GM18517 (cell line): ENCODE results near the gene CARD16.

ENCODE experiments used
- ATAC-seq: cut with Tn5 transposase; IDR thresholded peaks from one replicate; pipeline ENCODE4 v1.9.1; 2021; ENCODE audit warnings: mild to moderate bottlenecking, moderate library complexity; ENCODE audit not compliant: unreplicated experiment

The CARD16 gene

DNA sequence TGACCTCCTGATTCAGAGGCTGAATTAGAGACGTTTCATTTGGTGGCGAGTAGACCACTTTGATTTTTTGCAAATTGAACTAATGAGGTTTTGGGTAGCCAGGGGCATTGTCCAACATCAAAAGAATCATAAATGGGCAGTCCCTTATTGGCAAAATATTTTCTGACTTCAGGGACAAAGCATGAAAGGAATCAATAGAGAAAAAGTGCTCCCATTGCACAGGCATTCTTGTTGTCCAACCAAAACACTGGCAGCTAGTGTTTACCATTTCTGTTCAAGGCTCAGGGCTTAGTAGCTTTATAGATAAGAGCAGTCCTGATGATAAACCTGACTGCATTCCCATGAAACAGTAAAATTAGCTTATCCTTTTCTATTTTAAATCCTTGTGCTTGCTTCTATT is 6.4 kb upstream of the CARD16 start:
- ATAC-seq, result no peak

DNA sequence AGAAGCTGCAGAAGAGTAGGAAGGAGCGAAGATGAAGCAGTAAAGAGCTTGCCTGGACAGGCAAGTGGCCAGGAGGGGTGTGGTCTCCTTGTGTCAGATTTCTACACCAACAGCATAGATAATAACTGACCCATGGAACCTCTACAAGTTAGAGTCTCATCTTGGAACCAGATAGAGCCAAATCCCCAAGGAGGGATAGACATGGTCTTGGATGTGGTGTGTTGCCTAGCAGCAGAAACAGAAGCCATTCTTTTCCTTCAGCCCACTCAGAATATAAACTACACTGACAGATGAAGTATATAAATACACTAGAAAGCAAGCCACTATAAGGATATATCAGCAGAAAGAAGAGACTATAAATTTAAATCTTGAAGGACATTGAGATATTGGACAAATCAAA is 4.3 kb upstream of the CARD16 start:
- no peak for ATAC-seq

DNA sequence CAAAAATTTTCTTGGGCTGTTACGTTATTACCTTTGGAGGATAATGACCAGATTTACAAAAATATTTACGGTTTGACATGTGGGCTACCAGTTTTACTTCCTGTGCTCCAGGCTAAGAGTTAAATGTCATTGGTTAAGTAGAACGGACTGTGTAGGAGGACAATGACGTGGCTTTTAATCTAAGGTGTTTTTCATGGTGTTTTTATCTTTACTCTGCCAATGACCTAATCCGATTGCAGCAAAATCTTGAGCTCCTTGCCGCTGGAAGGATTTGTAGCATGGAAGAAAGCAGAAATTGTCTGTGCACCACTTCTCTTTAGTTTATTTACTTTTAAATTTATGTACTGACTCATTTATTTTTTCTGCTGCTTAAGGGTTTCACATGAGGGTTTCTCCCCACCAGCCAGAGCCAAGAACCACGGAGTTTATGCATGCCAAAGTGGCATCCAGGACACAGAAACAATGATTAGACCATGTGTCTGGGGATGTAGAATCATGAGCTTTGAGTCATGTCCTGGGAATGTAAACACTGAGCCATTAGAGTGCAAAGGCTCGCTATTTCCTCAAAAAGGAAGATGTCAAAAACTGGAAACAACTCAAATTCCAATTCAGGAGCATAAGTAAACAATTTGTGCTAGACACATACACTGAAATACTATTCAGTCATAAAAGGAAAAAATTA is 1.9 kb upstream of the CARD16 start:
- no peak for ATAC-seq

DNA sequence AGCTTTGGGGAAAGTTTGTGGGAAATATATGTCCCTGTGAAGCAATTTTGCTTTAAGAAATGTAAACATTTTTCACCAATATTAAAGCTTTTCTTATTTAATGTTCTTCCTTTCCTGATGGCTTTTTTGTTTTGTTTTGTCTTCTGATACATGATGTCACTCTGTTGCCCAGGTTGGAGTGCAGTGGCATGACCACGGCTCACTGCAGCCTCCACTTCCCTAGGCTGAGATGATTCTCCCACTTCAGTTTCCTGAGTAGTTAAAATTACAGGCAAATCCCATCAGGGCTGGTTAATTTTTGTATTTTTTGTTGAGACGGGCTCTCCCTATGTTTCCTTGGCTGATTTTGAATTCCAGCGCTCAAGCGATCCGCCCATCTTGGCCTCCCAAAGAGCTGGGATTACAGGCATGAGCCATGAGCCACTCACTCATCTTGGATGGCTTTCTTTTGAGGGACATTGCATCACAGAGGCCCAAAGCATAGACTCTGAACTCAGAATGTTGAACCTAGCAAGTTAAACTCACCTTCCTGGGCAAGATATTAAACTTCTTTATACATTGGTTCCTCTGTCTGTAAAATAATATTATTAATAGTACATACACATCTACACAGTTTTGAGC is 651 bp upstream of the CARD16 start:
- no peak for ATAC-seq

DNA sequence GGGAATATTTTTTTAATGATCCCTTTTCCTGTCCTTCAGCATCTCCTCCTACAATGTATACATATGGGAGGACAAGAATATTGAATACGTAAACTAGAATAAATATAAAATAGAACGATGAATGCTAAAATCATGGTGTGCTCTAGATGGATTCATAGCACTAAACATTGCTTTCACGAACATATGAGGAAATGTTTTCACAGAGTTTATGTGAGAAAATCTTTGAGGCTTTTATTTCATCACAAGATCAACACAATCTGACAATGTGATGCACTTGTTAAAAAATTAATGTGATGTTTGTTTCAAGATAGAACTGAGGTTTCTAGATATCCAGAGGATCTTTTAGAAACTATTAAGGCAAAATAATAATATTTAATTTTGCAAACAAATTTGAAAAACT is 3.0 kb downstream of the CARD16 start:
- no peak for ATAC-seq

DNA sequence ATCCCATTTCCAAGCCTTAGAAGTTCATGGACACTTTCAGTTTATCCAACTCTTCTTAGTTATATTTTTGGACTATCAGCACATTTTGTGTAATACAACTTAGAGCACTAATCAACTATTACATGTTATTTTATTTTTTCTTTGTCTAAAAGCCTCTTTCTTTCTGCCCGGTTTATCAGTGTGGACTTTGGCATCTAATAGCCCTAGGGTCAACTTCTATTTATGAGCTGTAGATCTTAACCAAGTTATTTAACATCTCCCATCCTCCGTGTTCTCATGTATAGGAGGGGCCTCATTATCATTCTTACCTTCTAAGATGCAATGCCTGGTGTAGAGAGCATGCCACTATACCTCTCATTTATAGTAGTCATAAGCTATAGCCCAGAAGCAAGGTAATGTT is 4.4 kb downstream of the CARD16 start:
- ATAC-seq, result no peak

DNA sequence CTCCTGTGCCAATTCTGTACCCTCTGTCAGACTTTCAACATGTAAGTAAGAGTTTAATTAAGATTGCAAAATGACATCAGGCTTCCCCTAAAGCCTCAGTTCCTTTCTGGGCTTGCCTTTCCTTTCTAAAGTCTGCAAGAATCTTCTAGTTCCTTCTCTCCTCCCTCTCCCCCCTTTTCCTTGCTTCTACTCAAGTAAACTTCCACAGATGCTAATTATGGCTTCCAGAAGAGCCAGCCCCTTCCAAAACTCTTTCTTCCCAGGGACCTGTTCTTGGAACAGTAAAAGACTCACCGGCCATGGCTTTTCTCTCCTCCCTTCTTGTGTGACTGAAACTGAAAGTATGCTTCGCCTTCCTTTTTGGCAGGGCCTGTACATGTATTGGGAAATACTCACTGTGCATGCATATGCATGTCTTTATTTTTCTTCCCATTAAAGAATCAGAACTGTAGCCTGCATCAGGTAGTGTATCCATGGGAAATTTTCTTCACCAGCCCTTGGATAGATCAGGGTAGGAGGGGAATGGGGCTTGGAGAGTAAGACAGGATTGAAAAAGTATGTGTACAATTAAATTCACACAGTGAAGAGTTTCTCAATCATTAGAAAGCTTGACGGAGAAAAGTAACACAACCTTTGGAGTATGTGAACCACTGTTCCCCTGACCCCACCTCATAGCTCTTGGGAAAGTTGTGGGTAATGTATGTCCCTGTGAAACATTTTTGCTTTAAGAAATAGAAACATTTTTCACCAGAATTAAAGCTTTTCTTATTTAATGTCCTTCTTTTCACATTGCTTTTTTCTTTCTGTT is 10.1 kb downstream of the CARD16 start, which contains the start of gene CASP1:
Gene CASP1, minus strand, starts transcription at position 332 of the 808 bp plus-strand sequence. Its CDS starts 31 bp downstream, at position 301.
- ATAC-seq, result peak; percentile 95

DNA sequence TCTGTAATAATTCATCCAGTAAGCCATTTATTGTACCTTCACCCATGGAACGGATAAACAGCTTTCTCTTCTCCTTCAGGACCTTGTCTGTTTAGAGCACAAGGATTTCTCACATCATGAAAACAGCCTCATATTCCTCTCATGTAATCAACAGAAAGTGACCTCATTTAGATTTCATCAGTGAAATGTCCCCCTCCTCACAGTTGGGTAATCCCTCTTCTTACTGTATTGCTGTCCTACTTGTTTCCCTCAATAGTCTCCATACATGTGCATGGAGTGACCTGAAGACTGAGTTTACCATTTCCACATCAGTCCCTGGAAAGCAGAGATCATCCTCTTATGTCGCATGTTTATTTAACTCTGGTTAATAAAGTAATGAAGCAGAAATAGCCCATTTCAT is 10.7 kb downstream of the CARD16 start:
- ATAC-seq, result peak; percentile 2

DNA sequence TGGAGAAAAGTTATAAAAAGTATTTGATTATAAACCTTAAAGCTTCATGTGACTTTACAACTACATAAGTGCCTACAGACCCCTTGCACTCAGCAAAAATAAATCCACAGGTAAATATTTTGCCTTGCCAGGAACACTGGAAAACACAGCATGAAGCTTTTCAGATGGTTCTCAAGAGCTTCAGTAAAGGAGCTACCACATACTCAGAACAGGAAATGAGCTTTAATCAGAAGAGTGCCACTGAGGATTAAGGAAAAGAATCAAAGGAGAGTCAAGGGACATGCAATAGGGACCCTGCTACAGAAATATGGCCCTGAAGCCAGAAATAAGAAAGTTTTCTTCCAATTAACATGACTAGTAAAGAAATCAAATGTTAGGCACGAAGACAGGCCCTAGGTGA is 11.4 kb downstream of the CARD16 start:
- no peak for ATAC-seq

DNA sequence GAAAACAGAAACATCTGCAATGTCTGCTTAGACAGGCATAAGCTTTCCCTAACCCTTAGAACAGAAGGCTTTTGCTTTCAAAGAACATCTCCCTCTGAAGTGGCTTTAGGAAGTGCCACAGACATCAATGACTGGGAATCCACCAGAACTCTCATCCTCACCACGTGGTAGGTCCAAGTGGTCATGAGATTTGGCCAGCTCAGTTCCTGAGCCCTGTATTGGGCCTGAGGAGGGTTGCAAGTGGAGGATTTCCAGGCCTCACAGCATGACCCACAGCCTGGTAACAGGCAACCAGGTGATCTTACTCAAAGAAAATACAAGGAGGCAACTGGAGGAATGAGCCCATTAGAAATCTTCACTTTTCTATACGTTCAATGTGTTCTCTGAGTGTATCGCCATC is 11.8 kb downstream of the CARD16 start:
- no peak for ATAC-seq

DNA sequence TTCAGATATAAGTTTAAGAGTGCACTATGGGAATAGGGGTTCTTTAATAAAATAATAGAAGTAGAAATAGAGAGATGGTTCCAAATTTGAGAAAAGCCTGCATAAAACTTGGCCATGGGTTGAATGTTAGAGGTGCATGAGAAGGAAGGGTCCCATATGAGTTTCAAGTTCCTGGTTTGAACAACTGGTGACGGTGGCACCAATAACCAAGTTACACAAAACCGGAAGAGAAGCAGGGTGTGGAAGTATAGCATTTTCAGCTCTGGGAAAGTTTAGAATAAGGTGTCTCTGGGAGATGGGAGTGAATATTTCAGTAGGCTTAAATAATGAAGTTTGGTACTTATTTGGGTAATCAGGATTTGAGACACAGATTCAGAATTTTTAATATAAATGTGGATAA is 12.6 kb downstream of the CARD16 start:
- ATAC-seq, result no peak

DNA sequence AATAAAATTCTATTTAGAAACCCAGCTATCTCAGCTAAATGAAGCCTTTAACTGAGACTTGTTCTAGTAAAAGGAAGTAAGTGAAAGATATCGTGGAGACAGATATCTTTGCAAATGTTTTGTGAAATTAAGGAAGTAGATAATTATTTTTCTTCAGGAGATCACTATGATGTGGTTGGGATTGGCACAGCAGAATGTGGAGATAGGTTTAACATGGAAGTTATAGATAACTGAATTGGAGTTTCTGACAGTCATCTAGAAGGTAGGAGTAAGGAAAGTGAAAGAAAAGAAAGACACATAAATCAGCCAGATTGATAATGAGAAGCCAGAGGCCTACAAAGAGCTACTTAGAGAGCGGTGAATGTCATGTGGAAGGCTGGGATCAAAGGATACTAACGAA is 17.5 kb downstream of the CARD16 start:
- ATAC-seq, result no peak

DNA sequence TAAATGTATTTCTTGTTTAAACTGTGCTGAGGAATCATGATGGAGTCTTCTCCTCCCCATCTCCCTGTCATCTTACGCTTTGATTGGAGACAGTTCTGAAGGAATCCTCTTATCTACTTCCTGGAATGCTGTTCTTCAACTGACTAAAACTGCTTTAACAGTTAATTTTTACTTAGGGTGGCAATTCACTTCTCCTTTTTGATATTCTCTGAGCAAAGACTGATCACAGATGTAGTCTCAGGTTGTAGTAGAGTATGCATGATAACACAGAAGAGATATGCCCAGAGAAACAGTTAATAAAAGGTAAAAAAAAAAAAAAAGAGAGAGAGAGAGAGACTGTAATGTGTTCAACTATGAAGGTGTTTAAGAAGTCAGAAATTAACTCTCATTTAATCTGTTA is 20.7 kb downstream of the CARD16 start:
- ATAC-seq, result no peak

DNA sequence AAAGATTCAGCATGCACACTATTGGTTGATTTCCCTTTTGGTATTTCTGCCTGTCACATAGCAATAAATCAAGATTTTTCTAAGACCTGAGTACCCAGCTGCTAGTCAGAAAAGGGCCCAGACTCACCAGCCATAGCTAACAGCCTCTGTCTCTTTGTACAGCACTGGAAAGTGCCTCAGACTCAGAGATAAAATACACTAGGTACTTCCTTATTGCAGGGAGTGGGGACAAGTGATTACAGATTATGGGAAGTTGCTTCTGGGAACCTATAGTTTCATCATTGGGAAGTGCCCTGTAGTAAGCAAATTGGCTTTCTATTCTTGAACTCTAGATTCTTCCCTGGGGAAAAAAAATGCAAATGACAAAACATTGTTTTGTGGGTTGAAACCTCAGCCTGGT is 22.1 kb downstream of the CARD16 start, which contains the start of gene CASP5:
Gene CASP5, minus strand, starts transcription at position 166 of the 400 bp plus-strand sequence. Its CDS starts 32 bp downstream, at position 134.
- ATAC-seq, result no peak

DNA sequence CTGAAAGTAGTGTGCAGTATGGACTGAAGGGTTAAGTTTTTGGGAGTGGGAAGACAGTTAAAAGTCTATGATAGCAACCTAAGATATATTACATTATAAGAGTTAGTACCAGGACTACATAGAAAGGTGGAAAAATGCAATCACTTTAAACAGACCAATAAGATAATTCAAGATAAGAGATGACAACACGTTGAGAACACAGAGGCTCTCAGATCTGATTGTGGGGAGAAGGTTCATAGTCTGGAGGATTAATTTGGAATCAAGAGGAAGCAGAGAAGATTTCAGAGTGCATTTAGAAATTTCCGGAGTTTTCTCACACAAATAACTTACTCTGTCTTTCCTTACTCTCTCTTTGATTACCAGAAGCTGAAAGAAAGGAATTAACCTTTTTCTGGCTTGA is 22.6 kb downstream of the CARD16 start:
- ATAC-seq, result no peak

DNA sequence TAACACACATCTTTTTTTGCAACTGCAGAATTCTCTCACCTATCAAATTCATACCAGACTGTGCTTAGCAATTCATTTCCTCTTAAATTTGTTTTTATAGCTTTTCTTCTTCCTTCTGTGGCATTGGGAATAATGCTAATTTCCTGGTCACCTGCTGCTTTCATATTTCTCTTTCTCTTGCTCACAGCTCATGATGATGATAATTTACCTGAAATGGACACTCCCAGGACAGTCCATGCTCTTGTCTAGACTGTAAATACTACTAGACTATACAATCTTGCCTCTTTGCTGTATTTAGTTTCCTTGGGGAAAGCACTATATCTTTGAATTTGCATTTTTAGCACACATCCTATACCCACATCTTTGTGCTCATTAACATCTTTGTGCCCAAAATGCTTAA is 37.7 kb downstream of the CARD16 start:
- no peak for ATAC-seq

DNA sequence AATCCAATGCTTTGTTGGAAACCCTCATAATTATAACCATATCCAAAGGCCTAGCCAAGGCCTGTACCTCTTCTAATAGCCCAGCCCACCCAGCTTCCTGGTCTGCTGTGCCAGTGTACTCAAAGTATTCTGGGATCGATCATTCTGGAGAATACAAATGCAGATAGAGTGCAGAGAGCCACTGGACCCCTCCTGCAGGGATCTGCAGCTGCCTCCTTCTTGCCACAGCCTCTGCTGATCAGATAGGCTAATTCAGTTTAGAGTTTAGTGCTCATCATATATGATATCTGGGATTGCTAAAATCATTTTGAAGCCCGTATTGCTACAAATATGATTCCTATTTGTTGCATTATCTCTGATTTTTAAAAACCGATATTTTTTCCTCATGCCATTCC is 39.7 kb downstream of the CARD16 start:
- ATAC-seq, result no peak

DNA sequence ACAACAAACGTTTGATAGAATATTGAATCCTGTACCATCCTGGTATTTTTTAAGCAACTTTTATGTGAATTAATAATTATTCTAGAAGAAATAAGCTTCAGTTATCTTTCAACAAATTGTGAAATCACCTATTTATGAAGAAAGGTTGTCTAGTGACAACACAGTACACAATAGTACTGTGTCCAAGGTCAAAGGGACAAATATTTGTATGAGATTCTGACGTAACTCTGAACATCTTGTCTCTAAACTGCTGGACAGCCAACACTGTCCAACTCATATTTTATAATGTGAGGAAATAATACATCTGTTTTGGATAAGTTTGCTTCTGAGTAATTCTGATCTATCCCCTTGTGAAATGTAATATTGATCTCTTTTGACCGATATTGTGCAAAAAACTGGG is 41.1 kb downstream of the CARD16 start:
- no peak for ATAC-seq

DNA sequence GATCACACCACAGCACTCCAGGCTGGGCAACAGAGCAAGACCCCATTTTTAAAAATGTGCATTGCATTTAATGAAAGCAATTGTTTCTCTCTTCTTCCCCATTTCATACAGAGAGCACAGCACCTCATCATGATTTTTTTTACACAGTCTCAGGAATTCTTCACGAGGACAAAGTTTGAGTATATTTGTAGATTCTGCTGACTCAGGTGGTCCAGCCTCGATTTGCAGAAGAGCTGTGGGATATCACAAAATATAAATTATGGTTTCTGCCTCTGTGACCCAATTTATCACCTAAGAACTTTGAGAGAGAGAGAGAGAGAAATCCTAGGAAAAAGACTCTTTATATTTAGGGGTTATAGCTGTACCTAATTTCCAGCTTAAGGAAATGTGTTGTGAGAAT is 42.0 kb downstream of the CARD16 start:
- ATAC-seq, result no peak

DNA sequence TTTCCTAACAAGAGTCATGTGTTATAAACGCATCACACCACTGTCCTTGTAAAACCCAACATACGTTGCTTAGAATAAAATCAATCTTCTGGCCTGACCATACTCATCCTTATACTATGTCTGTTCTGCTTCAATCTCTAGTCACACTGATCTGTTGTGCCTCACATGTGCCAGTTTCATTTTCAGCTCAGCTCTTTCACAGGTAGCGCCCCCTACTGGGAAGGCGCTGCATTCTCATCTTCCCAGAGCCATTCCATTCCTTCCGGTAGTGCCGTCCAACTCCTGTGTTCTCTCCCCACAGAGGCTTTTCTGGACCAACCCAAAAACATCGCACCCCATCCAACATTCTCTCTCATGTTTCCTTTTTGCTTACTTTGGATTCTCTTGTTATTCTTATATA is 44.3 kb downstream of the CARD16 start:
- peak; percentile 95 for ATAC-seq

DNA sequence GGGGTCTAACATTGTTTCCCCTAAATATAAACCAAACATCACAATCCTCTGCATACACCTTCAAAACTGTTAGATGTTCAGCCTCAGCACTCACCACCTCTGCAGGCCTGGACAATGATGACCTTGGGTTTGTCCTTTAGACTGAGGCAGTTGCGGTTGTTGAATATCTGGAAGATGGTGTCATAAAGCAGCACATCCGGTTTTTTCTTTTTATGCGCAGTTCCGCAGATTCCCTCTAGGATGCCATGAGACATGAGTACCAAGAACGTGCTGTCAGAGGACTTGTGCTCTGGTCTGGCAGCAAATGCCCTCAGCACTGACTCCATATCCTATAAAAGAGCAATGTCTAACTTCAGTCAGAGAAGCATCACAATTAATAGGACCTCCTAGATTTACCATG is 45.0 kb downstream of the CARD16 start:
- ATAC-seq, result peak; percentile 16

DNA sequence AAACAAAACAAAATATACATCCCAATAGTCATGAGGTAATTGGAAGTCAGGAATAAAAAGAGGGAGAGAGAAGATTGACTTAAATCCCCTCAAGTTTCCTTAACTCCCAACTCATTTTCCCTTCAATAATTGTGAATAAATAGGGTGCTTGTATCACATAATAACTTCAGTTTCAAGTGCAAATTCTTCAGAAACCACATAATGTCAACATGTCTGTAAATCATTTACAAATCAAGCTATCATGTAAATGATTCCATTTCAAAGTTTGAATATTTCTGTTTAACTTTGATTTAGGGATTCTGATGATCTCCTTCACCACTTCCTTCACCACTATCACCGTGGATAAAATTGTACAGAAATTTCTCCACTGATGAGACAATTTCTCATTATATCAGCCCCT is 45.4 kb downstream of the CARD16 start:
- ATAC-seq, result no peak
